HUDEP-2 (cell line): Measurements from ENCODE around the gene KRT3.

Experiments used
- DNase-seq, 76 experiments: peaks; one replicate each; lab custom pipeline; 2025; ENCODE audit not compliant: unreplicated experiment in 76 of 76; lab: John Stamatoyannopoulos, UW

KRT3 gene

GRCh38 chr12:52787324-52788191 lies 8.4 kb downstream of the KRT3 start:
- DNase-seq = no peak

GRCh38 chr12:52784909-52785308 lies 11.0 kb downstream of the KRT3 start:
- DNase-seq = no peak

- DNase-seq = no peak
Observed at GRCh38 chr12:52783563-52784316, 12.2 kb downstream of the KRT3 start.

GRCh38 chr12:52782502-52782901 lies 13.4 kb downstream of the KRT3 start:
- no peak for DNase-seq

DNA sequence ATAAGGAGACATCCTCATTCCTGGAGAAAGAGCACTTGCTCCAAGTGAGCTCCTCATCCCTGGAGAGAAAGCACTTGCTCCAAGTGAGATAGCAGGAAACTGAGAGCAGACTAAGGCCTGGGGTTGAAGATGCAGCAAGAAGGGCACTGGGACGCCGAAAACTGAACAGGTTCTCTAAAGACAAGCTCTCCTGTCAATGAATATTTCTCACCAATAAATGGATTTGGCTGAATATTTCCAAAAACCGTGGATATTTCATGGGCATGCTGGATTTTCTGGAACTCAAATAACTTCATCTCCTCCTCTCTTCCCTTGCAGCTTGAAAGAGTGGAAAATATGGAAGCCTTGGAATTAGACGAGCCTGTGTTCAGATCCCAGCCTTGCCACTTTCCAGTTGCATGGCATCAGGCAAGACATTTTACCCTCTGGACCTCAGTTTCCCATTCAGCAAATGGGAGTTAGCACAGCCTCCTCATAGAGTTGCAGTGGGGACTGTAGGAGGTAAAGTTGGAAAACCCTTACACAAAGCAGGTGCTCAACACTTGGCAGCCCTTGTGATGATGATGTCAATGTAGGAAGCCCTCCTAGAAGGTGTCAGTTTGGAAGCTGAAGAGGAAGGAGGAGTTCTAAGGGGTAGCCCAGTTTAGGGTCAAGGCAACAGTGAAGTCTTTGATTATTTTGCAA lies 14.4 kb downstream of the KRT3 start:
- DNase-seq = no peak

GRCh38 chr12:52779914-52780313 lies 16.0 kb downstream of the KRT3 start:
- no peak for DNase-seq

DNA sequence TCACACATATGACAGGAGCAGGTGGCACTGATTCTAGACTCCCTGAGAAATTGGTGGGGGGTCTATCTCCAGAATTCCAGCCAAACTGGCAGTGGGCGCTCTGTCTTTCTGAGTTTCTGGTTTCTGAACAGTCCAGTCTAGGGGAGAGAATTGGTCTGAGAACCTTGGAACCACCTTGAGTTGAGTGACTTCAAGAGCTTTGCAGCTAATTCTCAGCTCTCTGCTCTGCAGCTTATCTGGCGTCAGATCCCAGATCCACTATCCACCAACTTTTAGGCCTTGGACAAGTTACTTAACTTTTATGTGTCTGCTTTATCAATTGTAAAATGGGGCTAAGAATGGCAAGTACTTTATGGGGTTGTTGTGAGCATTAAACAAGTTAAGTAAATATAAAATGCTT lies 17.1 kb downstream of the KRT3 start:
- DNase-seq = no peak

DNA sequence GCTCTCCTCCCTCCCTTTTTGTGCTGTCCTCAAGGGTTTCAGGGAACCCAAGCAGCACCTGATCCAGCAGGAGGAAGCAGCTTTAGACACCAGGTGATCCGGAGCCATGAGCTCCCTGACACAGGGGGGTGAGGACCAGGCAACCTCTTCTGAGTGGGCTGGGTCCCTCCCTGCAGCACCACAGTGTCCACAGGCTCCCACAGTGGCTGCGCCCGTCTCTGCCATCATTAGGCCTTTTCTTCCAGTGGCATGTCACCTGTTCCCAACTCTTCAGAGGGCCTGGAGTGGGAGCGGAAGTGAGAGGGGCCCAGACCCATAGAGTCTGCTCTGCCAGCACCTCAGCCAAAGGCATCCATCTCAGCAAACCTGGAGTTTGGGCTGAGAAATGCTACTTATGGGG lies 18.4 kb downstream of the KRT3 start:
- no peak for DNase-seq

- no peak for DNase-seq
Observed at GRCh38 chr12:52776913-52777395, 19.0 kb downstream of the KRT3 start, which contains the start of gene KRT76. Gene KRT76, minus strand, starts transcription at chr12:52777345. Its CDS starts 54 bp downstream, at chr12:52777291.

GRCh38 chr12:52776435-52776834 lies 19.5 kb downstream of the KRT3 start:
- DNase-seq = no peak

- no peak for DNase-seq
Observed at GRCh38 chr12:52774629-52775250, 21.2 kb downstream of the KRT3 start.

- DNase-seq = no peak
Observed at GRCh38 chr12:52772772-52773171, 23.1 kb downstream of the KRT3 start.

GRCh38 chr12:52772188-52772587 lies 23.7 kb downstream of the KRT3 start:
- no peak for DNase-seq

- no peak for DNase-seq
Observed at GRCh38 chr12:52771505-52771904, 24.4 kb downstream of the KRT3 start.

DNA sequence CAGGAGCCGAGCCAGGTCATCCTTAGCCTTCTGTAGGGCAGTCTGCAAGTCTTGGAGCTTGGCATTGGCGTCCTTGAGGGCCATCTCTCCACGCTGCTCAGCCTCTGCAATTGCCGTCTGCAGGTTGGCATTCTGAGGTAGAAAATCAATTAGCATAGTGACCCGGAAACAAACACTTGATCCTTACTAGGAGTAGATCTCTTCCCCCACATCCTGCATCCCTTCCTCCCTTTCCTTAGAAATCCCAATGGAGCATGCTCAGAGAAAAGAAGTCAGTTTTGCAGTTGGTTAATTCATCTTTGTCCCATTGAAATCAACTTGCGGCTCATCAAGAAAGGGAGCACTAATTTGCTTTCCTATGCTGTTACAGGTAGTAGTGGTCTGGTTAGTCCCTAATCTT lies 24.8 kb downstream of the KRT3 start:
- no peak for DNase-seq

DNA sequence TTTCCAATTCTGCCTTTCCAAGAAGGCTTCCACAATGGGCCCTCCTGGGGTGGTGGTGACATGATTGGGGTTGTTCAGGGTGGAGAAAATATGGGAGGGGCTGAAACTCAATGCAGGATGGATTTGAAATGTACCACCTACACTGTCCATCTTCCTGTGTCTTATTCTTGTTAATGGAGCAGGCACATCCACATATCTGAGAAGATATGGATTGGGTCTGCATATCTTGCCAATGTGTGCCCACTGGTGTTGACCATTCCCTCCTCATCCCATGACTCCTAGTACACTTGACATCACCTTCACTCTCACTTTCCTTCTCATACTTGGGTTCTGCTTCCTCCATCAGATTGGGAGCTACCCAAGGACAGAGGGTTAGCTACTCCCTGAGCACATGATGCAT lies 26.0 kb downstream of the KRT3 start:
- no peak for DNase-seq

GRCh38 chr12:52769354-52769753 lies 26.6 kb downstream of the KRT3 start:
- no peak for DNase-seq

DNA sequence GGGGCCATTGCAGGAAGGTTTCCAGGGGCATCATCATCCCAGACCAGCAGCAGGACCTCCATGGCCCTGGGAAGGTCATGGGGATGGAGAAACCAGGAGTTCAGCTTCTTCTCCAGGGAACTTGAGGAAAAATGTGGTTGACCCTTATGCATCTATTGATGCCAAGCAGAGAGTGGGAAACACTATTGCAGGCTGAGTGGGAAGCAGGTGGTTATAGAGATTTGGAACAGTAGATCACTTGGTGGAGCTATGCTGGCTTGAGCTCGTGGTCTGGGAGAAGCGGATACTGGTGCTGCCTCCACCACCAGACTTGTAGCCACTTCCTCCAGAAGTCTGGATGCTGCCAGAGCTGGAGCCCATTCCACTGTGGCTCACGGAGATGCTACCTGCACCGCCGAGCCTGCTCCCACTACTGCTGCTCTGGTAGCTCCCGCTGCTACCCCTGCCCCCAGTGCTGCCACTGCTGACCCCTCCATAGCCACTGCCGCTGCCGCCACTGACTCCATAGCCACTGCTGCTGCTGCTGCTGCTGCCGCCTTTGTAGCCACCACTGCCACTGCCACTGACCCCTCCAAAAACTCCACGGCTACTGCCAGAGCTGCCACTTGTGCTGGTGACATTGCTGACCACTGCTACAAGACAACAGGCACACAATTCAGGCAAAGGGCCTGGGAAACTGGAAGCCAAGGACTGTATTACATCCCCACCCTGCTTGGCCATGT lies 27.3 kb downstream of the KRT3 start:
- no peak for DNase-seq

DNA sequence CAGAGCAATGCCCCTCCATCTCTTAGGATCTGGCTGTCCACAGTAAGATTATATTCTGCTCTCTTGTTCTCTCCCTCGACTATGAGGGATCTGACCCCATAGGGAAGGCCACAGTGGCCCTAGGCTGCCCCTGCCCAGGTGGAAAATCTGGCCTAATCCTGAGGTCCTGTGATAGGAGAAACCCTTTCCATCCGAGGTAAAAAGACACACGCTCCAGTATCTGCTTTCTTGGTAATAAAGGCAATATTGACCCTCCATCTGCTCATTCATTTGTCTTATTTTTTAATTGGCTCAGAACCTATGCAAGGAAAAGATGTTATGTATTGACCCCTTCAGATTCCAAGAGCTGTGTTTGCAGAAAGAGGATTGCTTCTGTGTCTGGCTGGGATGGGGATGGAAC lies 28.5 kb downstream of the KRT3 start:
- no peak for DNase-seq

DNA sequence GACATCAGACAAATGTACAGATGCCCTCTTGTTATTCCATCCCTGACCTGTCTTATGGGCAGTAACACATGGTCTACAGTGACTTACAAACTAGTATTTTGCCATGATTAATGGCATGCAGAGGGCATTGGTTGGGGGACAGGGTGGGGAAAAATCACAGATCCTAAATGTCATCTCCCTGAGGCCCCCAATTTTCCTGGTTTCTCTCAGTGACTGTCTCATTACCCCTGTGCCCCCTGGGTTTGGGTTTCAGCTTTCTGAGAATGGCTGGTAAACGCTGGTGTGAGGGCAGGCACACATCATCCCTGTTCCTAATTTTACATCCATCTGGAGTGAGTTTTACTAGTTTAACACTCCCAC lies 28.9 kb downstream of the KRT3 start:
- no peak for DNase-seq
